Retinal pigment epithelial cell (primary cell): ENCODE data around the gene BSDC1.

Experiments used
- DNase-seq: peaks from one replicate; pipeline ENCODE4 v3.0.0-alpha.2; 2010; ENCODE audit warnings: low read depth
- H3K4me3 ChIP-seq: 2 replicates; pipeline ENCODE4 v1.5.1; 2011; ENCODE audit warnings: mild to moderate bottlenecking, low read length, control low read depth, moderate library complexity
- CTCF ChIP-seq: conservative IDR thresholded peaks from 2 replicates; pipeline ENCODE4 v1.5.1; 2011; ENCODE audit warnings: low read depth, low read length, control low read depth, inconsistent platforms

Gene BSDC1

GRCh38 chr1:32332290-32333079, 61.8 kb downstream of the BSDC1 start:
- TF ChIP-seq CTCF, result no peak
- H3K4me3 ChIP-seq, result no peak overlapping the region
- DNase-seq, result no peak

- TF ChIP-seq CTCF, result no peak
- DNase-seq, result no peak
- H3K4me3 ChIP-seq, result no peak overlapping the region
These were observed 62.7 kb downstream of the BSDC1 start for GRCh38 chr1:32331549-32331948.

- no peak for DNase-seq
- TF ChIP-seq CTCF, result no peak
- H3K4me3 ChIP-seq, result no peak overlapping the region
These were observed 63.6 kb downstream of the BSDC1 start for GRCh38 chr1:32330558-32331151.

- no peak for DNase-seq
- TF ChIP-seq CTCF, result no peak
- no peak overlapping the region for H3K4me3 ChIP-seq
These were observed 64.2 kb downstream of the BSDC1 start for GRCh38 chr1:32329931-32330466.

GRCh38 chr1:32327204-32327603, 67.0 kb downstream of the BSDC1 start:
- H3K4me3 ChIP-seq, result no peak overlapping the region
- no peak for DNase-seq
- TF ChIP-seq CTCF, result no peak

GRCh38 chr1:32321712-32322291, 72.4 kb downstream of the BSDC1 start:
- no peak overlapping the region for H3K4me3 ChIP-seq
- no peak for DNase-seq
- TF ChIP-seq CTCF, result no peak
